Endodermal cell (in vitro differentiated cells): ENCODE measurements around the gene PPP1R10. TPM values are rescaled to one million over a fixed set of nuclear protein-coding genes. Genes with fewer than 3 reads are reported as not detected.

Source experiments
- DNase-seq: peaks from one replicate; pipeline ENCODE4 v3.0.0-alpha.2; 2017
- H3K27ac ChIP-seq: 2 replicates; pipeline ENCODE4 v1.5.1; 2013; ENCODE audit warnings: mild to moderate bottlenecking, low read depth, low read length, moderate library complexity
- H3K27me3 ChIP-seq: 2 replicates; pipeline ENCODE4 v1.6.1; 2013; ENCODE audit warnings: mild to moderate bottlenecking, low read length, moderate library complexity; ENCODE audit not compliant: insufficient read depth, control insufficient read depth, poor library complexity, severe bottlenecking
- H3K36me3 ChIP-seq: 2 replicates; pipeline ENCODE4 v1.7.0; 2013; ENCODE audit warnings: mild to moderate bottlenecking, low read length, moderate library complexity; ENCODE audit not compliant: control insufficient read depth, insufficient read depth
- H3K4me1 ChIP-seq: one replicate; pipeline ENCODE4 v1.7.0; 2013; ENCODE audit warnings: low read length; ENCODE audit not compliant: control insufficient read depth, insufficient read depth
- H3K4me3 ChIP-seq: 2 replicates; pipeline ENCODE4 v1.5.1; 2013; ENCODE audit warnings: mild to moderate bottlenecking, low read length, moderate library complexity
- H3K9ac ChIP-seq: 2 replicates; pipeline ENCODE4 v1.6.1; 2013; ENCODE audit warnings: mild to moderate bottlenecking, low read length, moderate library complexity; ENCODE audit not compliant: poor library complexity, severe bottlenecking; ENCODE audit errors: extremely low read depth
- H3K9me3 ChIP-seq: 2 replicates; pipeline ENCODE4 v1.6.1; 2013; ENCODE audit warnings: mild to moderate bottlenecking, low read length, moderate library complexity; ENCODE audit not compliant: control insufficient read depth
- H3K27ac Mint-ChIP-seq: 2 replicates; pipeline ENCODE4 v1.8.0; 2020; ENCODE audit warnings: mixed read lengths
- H3K27me3 Mint-ChIP-seq: 2 replicates; pipeline ENCODE4 v1.8.0; 2021; ENCODE audit warnings: mild to moderate bottlenecking, mixed read lengths; ENCODE audit not compliant: insufficient read depth
- H3K36me3 Mint-ChIP-seq: 2 replicates; pipeline ENCODE4 v1.8.0; 2020; ENCODE audit warnings: low read depth, mixed read lengths
- H3K4me1 Mint-ChIP-seq: 2 replicates; pipeline ENCODE4 v1.8.0; 2020; ENCODE audit warnings: mixed read lengths
- H3K4me3 Mint-ChIP-seq: 2 replicates; pipeline ENCODE4 v1.8.0; 2020; ENCODE audit warnings: mild to moderate bottlenecking, moderate library complexity, mixed read lengths
- H3K9me3 Mint-ChIP-seq: 2 replicates; pipeline ENCODE4 v1.8.0; 2020; ENCODE audit warnings: mild to moderate bottlenecking, mixed read lengths
- WGBS, 2 experiments: methylation state at CpG; one replicate each; pipeline versions ENCODE4 v1.1.5 to v1.1.7; 2013; ENCODE audit warnings: missing lambda C conversion rate in 2 of 2, mixed read lengths in 1 of 2; ENCODE audit not compliant: insufficient coverage in 1 of 2, insufficient read length in 1 of 2; 5-methylcytosine and 5-hydroxymethylcytosine counted together
- total RNA-seq, 2 donors: library from RNA; stranded (reverse); fragmentation: NEBNext Ultra II Directional in 1 of 2; extraction: Animal tissue kit (Norgen Biotek cat#: 25700) in 1 of 2; gene quantifications; 2 replicates in 1 of 2; 3 replicates in 1 of 2; pipeline ENCODE4 v1.2.1, GENCODE V29; 2021
- TF ChIP-seq, protein P1 (sequence below): fragments of 200-600 bp; sonication (generic); conservative IDR thresholded peaks from 2 replicates; pipeline ENCODE4 v1.5.0; 2021; ENCODE audit warnings: antibody characterized with exemption, mild to moderate bottlenecking

The PPP1R10 gene
- total RNA-seq, 2 donors from 2014 or later = 122 to 126 TPM

DNA sequence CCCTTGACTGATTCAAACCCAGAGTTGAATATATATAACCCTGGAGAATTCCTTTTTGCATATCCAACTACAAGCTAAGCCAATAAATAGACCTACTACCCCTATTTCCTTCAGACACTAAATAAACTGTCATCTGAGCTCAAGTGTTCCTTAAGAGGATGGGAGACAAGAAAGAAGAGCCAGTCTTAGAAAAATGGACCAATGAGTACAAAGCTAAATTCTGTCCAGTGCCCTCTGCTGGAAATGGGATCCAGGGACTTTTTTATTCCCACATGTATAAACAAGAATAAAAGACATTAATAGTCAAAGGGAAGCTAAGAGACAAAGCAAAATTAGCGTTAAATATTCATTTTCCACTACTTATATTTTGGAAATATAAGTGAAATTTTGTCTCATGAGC, 4.8 kb downstream of the PPP1R10 start:
- Histone ChIP-seq H3K4me1 (peaks cover 2% of the 10 kb centered on the region), H3K4me3 (peak overlapping the region; percentile 15), H3K27ac (no peak overlapping the region), H3K27me3 (no peaks in the 10 kb centered on the region), H3K9me3 (no peaks in the 10 kb centered on the region), H3K9ac (no peak overlapping the region), H3K36me3 (peaks cover 76% of the 10 kb centered on the region)
- WGBS, 2 experiments = no CpG with 5 or more reads among the region's 1 CpG
- peaks cover 57% of the 10 kb centered on the region for H3K36me3 Mint-ChIP-seq
- H3K27ac Mint-ChIP-seq = no peak overlapping the region
- no peak for DNase-seq
- H3K4me3 Mint-ChIP-seq = no peak overlapping the region
- H3K27me3 Mint-ChIP-seq = no peaks in the 10 kb centered on the region
- H3K9me3 Mint-ChIP-seq = no peaks in the 10 kb centered on the region
- TF ChIP-seq, protein P1, sequence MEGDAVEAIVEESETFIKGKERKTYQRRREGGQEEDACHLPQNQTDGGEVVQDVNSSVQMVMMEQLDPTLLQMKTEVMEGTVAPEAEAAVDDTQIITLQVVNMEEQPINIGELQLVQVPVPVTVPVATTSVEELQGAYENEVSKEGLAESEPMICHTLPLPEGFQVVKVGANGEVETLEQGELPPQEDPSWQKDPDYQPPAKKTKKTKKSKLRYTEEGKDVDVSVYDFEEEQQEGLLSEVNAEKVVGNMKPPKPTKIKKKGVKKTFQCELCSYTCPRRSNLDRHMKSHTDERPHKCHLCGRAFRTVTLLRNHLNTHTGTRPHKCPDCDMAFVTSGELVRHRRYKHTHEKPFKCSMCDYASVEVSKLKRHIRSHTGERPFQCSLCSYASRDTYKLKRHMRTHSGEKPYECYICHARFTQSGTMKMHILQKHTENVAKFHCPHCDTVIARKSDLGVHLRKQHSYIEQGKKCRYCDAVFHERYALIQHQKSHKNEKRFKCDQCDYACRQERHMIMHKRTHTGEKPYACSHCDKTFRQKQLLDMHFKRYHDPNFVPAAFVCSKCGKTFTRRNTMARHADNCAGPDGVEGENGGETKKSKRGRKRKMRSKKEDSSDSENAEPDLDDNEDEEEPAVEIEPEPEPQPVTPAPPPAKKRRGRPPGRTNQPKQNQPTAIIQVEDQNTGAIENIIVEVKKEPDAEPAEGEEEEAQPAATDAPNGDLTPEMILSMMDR = peak; percentile 49
- peaks cover 18% of the 10 kb centered on the region for H3K4me1 Mint-ChIP-seq

DNA sequence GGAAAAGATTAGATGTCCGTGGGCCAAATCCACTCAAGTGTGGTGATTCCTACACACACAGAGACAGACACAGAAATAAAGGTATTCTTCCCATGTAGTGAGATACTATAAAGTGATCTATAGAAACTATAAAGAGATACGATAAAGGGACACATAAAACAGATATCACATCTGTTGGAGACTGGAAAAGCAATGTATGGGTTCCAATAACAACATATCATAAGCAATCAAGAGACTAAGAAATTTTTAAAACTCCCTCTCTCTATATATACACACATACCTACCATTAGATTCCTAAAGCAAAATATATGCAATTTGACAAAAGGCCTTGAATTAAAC, 5.2 kb downstream of the PPP1R10 start:
- no peak overlapping the region for H3K27ac ChIP-seq
- Mint-ChIP-seq H3K27ac (no peak overlapping the region), H3K4me3 (no peak overlapping the region), H3K36me3 (peaks cover 56% of the 10 kb centered on the region), H3K4me1 (peaks cover 18% of the 10 kb centered on the region), H3K9me3 (no peaks in the 10 kb centered on the region), H3K27me3 (no peaks in the 10 kb centered on the region)
- H3K27me3 ChIP-seq = no peaks in the 10 kb centered on the region
- no peak for DNase-seq
- no peaks in the 10 kb centered on the region for H3K9me3 ChIP-seq
- H3K4me3 ChIP-seq = no peak overlapping the region
- peaks cover 2% of the 10 kb centered on the region for H3K4me1 ChIP-seq
- WGBS, 2 experiments = 100% methylated on average over 2 of the region's 2 CpGs; no CpG with 5 or more reads in 1 of the 2 experiments
- TF ChIP-seq, protein P1 = no peak
- H3K9ac ChIP-seq = no peak overlapping the region
- peaks cover 78% of the 10 kb centered on the region for H3K36me3 ChIP-seq

DNA sequence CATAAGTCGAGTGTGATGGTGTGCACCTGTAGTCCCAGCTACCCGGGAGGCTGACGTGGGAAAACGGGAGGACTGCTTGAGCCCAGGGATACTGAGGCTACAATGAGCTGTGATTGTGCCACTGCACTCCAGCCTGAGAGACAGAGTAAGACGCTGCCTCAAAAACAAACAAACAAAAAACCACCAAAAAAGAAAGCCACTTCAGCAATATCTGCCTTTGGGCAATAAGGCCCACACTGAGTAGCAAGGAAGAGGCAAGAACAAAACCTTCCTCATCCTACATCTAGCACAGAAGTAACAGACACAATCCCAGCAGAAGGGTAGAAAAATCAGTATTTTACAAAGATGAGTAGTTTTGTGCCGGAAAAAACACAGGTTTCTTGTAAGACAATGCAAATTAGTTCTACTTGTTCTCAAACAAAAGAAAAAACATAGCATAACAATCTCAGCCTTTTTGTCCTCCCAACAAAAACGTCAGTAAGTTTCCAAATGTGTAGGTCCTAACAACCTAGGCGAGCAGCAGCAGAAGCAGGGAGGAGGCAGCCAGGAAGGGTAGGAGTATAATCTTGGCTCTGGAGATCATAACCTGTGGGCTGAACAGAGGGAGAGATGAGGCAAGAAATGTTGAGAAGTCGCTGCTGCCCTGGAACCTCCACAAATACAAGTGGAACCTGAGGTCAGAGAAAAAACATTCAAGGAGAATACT, 5.7 kb downstream of the PPP1R10 start:
- Mint-ChIP-seq H3K9me3 (no peaks in the 10 kb centered on the region), H3K4me1 (peaks cover 18% of the 10 kb centered on the region), H3K36me3 (peaks cover 56% of the 10 kb centered on the region), H3K4me3 (no peak overlapping the region), H3K27me3 (no peaks in the 10 kb centered on the region), H3K27ac (peak overlapping the region; percentile 16)
- Histone ChIP-seq H3K9me3 (no peaks in the 10 kb centered on the region), H3K4me3 (no peak overlapping the region), H3K36me3 (peaks cover 78% of the 10 kb centered on the region), H3K9ac (no peak overlapping the region), H3K4me1 (peaks cover 2% of the 10 kb centered on the region), H3K27me3 (no peaks in the 10 kb centered on the region), H3K27ac (no peak overlapping the region)
- no peak for DNase-seq
- WGBS, 2 experiments = 92 to 98% methylated on average over 5 to 9 of the region's 9 CpGs
- TF ChIP-seq, protein P1 = no peak
